Transverse colon (tissue), 4 donors: ENCODE measurements around the gene LTA4H. TPM values are rescaled to one million over a fixed set of nuclear protein-coding genes. Genes with fewer than 3 reads are reported as not detected.

ENCODE experiments used
- DNase-seq: peaks from one replicate; pipeline ENCODE4 v3.0.0-alpha.2; 2019
- H3K27ac ChIP-seq, 4 donors: fragments of 200-600 bp; sonication (generic); 2 replicates each; pipeline ENCODE4 v1.5.1; 2016 to 2018; ENCODE audit warnings: inconsistent platforms in 4 of 4
- H3K27me3 ChIP-seq: fragments of 200-600 bp; sonication (generic); 2 replicates; pipeline ENCODE4 v1.5.1; 2017; ENCODE audit warnings: inconsistent platforms
- H3K36me3 ChIP-seq, 4 donors: fragments of 200-600 bp; sonication (generic); 2 replicates each; pipeline ENCODE4 v1.5.1; 2017 to 2019; ENCODE audit warnings: inconsistent platforms in 4 of 4
- H3K4me1 ChIP-seq, 4 donors: fragments of 200-600 bp; sonication (generic); 2 replicates each; pipeline ENCODE4 v1.5.1; 2017 to 2020; ENCODE audit warnings: inconsistent platforms in 4 of 4
- H3K4me3 ChIP-seq, 4 donors: fragments of 200-600 bp; sonication (generic); 1 replicate in 1 of 4; 2 replicates in 3 of 4; pipeline versions ENCODE4 v1.5.1 to v1.6.1; 2017 to 2019; ENCODE audit warnings: inconsistent platforms in 4 of 4
- H3K9me3 ChIP-seq, 2 donors: fragments of 200-600 bp; sonication (generic); 2 replicates each; pipeline ENCODE4 v1.5.1; 2017 to 2019; ENCODE audit warnings: inconsistent platforms in 2 of 2
- EP300 ChIP-seq: sonication (generic); formaldehyde crosslinking; IDR thresholded peaks from one replicate; pipeline ENCODE4 v1.6.1; 2017; ENCODE audit warnings: antibody characterized with exemption, low read depth
- POLR2A ChIP-seq: fragments of 450-650 bp; IDR thresholded peaks from one replicate; pipeline ENCODE4 v1.6.1; 2016; ENCODE audit warnings: antibody characterized with exemption, mild to moderate bottlenecking, moderate library complexity
- POLR2AphosphoS5 ChIP-seq, 3 donors: sonication (generic); formaldehyde crosslinking; IDR thresholded peaks; one replicate each; pipeline ENCODE4 v1.6.1; 2016; ENCODE audit warnings: antibody characterized with exemption in 3 of 3
- in situ Hi-C, 4 donors: fragments of 200-750 bp; cut with MboI; loops; one replicate each; pipeline versions ENCODE4 v1.15.0 to v1.15.1; 2017; ENCODE audit warnings: low sequenced_read_pairs in 3 of 4, low pct_ligation_motif_present in 1 of 4, low pct_unique_long_range_greater_than_20kb in 1 of 4
- intact Hi-C: fragments of 100-400 bp; cut with DNase I; formaldehyde crosslinking; loops from one replicate; pipeline ENCODE4 v1.15.1; 2023; ENCODE audit warnings: low total_unique reads
- total RNA-seq, 4 donors: library from RNA; depleted of rRNA; stranded (reverse); fragments of >200 nt; gene quantifications; one replicate each; pipeline ENCODE4 v1.1.0, GENCODE V29; 2016
- TF ChIP-seq, protein P1 (sequence below), 5 experiments: fragments of 200-600 bp in 3 of 5; fragments of 450-650 bp in 2 of 5; sonication (generic) in 3 of 5; IDR thresholded peaks; 1 replicate in 2 of 5; 2 replicates in 3 of 5; pipeline ENCODE4 v1.5.1; 2016 to 2017; ENCODE audit warnings: antibody characterized with exemption in 5 of 5, inconsistent platforms in 3 of 5, mild to moderate bottlenecking in 2 of 5, moderate library complexity in 1 of 5

LTA4H gene
- total RNA-seq, 4 donors from 2014 or later: 22.4 to 91.9 (median 63.6) TPM

DNA sequence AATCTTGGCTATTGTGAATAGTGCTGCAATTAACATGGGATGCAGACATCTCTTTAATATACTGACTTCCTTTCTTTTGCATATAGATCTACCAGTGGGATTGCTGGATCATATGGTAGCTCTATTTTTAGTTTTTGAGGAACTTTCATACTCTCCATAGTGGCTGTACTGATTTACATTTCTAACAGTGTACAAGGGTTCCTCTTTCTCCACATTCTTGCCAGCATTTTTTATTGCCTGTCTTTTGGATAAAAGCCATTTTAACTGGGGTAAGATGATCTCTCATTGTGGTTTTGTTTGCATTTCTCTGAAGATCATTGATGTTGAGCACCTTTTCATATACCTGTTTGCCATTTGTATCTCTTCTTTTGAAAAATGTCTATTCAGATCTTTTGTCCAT is 83.9 kb downstream of the LTA4H start:
- Histone ChIP-seq H3K9me3 (no peaks in the 10 kb centered on the region), H3K36me3 (no peaks in the 10 kb centered on the region), H3K27ac (no peak overlapping the region), H3K27me3 (peaks cover 8% of the 10 kb centered on the region), H3K4me1 (no peaks in the 10 kb centered on the region), H3K4me3 (no peak overlapping the region)
- DNase-seq: no peak
- intact Hi-C loops: no loop called here
- in situ Hi-C loops: no loop called here
- no peak for TF ChIP-seq EP300
- TF ChIP-seq, protein P1, sequence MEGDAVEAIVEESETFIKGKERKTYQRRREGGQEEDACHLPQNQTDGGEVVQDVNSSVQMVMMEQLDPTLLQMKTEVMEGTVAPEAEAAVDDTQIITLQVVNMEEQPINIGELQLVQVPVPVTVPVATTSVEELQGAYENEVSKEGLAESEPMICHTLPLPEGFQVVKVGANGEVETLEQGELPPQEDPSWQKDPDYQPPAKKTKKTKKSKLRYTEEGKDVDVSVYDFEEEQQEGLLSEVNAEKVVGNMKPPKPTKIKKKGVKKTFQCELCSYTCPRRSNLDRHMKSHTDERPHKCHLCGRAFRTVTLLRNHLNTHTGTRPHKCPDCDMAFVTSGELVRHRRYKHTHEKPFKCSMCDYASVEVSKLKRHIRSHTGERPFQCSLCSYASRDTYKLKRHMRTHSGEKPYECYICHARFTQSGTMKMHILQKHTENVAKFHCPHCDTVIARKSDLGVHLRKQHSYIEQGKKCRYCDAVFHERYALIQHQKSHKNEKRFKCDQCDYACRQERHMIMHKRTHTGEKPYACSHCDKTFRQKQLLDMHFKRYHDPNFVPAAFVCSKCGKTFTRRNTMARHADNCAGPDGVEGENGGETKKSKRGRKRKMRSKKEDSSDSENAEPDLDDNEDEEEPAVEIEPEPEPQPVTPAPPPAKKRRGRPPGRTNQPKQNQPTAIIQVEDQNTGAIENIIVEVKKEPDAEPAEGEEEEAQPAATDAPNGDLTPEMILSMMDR (IDR thresholded peaks at IDR 0.05): no peak
- no peak for TF ChIP-seq POLR2AphosphoS5 (IDR thresholded peaks at IDR 0.05)
- no peak for TF ChIP-seq POLR2A

Other genes with a start within 250 kb of the LTA4H start
- 10 to 100 TPM in 3 of 4 donors, 1 to 10 TPM in 1; 6.7 to 25.9 (median 16.7) TPM for gene NTN4, start 244.8 kb downstream of the LTA4H start, total RNA-seq
- gene SNRPF, start 176.6 kb downstream of the LTA4H start, total RNA-seq: 1 to 10 TPM in 2 of 4 donors, not detected in 2; 4.8 to 8.3 TPM
- not detected for gene CCDC38, start 93.0 kb downstream of the LTA4H start, total RNA-seq
- under 1 TPM in 2 of 4 donors, not detected in 2; 0.55 to 0.64 TPM for gene AMDHD1, start 92.3 kb downstream of the LTA4H start, total RNA-seq
- gene HAL, start 39.2 kb downstream of the LTA4H start, total RNA-seq: 1 to 10 TPM in 3 of 4 donors, not detected in 1; 1.1 to 3.3 (median 2.6) TPM
- gene ELK3, start 158.8 kb upstream of the LTA4H start, total RNA-seq: 10 to 100 TPM in 1 of 4 donors, 1 to 10 TPM in 3; 2.2 to 11.3 (median 5.3) TPM